HG03432 (cell line): ENCODE measurements around the gene LYAR.

Experiments used
- ATAC-seq: cut with Tn5 transposase; IDR thresholded peaks from one replicate; pipeline ENCODE4 v1.9.1; 2021; ENCODE audit warnings: mild to moderate bottlenecking, moderate library complexity; ENCODE audit not compliant: unreplicated experiment

The LYAR gene

DNA sequence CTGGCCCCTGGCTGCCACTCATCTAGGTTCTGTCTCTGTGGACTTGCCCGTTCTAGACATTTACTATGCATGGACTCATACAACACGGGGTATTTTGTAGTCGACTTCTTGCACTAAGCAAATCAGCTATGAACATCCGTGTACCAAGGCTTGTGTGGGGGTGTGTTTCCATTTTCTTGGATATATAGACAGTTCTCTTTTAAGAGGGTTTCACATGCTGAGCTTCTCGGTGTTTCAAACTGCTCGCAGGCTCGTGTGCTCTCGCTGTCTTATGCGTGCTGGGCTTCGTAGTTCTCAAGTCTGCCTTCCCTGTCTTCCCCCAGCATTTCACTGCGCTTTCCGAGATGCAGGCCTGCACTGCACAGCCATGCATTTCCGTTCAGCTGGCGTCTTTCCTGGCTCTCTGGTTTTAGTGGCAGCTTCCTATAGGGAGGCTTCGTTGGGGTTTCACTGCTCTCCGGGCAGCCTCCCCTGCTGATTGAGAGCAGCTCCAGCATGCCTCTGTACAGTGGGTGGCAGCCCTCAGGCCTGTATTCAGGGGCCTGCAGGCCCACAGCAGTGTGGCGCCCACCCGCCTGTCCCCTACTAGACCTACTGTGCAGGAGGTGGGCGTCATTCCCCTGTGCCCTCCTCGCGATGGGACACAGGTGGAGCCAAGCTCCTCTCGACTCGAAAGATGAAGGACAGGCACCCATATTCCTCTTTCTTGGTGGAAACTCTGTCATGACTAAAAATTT, 27.7 kb upstream of the LYAR start:
- no peak for ATAC-seq

DNA sequence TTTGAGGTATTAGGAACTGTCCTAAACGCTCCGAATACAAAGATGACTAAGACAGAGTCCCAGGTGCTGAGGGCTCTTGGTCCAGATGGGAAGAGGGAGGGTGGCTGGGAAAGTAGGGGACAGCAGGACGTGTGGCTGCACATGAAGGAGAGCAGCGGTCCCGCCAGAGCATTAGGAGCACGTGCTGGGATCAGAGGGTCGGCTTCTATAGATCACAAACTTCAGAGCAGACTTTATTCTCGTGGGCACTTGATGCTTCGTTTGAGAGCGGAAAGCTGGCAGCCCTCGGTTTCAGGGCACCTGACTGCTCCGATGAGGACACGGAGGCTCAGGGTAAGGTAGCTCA, 26.2 kb upstream of the LYAR start:
- no peak for ATAC-seq

DNA sequence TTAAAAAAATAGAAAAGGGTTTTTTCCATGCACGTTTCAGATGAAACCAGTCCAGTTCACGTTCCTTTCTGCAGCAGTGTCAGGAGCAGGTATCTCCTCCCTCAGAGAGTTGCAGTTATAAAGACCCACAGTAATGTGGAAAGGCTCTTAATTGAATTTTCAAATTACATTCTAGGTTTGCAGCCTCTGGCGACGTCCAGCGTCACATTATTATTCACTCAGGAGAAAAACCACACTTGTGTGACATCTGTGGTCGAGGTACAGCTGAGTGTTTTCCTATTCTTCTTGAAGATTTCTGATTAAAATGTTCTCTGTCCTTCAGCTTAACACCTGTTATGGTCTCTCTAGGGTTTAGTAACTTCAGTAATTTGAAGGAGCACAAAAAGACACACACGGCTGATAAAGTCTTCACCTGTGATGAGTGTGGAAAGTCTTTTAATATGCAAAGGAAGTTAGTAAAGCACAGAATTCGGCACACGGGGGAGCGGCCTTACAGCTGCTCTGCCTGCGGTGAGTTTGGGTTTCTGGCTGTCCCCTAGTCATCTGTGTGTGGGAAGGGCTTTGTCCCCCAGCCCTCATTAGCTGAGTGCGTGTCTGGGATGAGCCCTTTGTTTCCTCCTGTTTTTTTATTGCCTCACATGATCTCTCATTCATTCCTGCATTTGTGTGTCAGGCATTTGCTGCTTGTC, 25.7 kb upstream of the LYAR start:
- ATAC-seq = no peak

DNA sequence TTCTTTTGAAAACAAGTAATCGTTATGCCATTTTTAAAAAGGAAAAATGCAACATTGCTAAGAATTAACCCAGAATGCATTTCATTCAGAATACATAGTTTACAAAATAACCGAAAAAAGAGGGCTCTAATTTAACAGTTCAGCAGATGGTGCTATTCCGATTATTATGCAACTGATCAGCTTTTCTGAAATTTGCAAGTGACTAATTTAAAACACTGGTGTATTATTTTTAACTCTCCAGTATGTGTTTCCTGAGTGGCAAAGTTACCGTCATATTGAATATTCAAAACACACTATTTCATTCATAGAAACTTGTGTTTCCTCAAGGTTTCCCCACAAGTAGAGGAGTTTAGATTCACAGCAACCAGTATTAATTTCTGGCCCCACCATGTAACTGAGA, 21.2 kb upstream of the LYAR start:
- ATAC-seq = no peak

DNA sequence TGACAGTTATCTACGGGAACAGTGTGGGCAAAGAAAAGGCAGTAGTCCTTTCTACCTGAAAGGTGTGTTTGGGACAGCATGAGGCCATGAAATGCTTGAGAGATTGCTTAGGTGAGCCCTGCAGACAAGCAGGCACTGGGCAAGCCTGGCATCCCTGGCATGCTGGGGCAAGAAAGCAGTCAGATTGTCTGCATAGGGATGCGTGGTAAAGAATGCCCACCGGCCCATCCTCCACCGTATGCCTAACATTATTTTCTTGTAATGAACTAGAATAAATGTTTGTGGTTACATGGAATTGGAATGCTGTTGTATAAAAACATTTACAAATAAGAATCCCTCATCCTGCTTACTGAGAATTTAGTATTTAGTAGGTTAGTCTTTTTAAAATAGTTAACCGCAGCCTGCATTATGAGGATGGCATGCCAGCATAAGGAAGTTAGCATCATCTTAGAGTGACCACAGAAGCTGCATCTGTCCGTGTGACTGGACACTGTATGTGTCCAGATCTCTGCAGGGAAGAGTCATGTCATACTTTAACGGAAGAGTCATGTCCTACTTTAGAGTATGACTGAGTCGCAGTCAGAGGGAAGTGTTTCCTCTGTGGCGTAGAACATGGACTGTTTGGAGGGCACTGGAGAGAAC, 19.0 kb upstream of the LYAR start:
- ATAC-seq = no peak

DNA sequence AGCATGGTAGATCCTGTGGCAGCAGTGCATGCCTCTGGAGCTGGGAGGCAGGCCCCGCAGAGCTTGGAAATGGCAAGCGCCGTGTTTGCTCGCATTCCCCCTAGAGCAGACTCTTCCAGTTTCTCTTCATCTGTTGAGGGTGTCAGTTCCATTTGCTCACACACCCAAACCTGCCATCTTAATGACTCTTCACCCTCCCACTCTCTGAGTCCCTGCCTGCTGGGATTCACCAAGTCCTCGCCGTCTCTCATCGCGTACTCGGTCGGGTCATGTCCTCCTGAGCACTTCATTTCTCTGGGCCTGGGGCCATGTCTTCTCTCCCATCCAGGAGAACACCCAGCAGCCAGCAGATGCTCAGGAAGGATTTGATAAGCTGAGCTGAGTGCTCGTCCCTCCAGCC, 17.0 kb upstream of the LYAR start:
- no peak for ATAC-seq

DNA sequence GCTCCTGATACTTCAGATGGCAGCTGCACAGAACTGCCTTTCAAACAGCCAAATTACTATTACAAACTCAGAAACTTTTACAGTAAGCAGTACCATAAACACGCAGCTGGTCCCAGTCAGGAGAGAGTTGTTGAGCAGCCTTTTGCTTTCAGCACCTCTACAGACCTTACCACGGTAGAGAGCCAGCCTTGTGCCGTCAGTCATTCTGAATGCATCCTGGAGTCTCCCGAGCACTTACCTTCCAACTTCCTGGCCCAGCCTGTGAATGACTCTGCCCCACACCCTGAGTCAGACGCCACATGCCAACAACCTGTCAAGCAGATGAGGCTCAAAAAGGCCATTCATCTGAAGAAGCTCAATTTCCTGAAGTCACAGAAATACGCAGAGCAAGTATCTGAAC, 12.5 kb upstream of the LYAR start:
- ATAC-seq = no peak

DNA sequence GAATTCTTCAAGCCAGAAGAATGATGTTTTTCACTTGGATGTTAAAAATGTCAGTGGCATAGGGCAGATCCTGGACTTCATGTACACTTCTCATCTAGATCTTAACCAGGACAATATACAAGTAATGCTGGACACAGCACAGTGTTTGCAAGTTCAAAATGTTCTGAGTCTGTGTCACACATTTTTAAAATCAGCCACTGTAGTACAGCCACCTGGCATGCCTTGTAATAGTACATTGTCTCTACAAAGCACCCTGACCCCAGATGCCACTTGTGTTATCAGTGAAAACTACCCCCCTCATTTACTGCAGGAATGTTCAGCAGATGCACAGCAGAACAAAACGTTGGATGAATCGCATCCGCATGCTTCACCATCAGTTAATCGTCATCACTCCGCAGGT, 12.0 kb upstream of the LYAR start:
- ATAC-seq = no peak

DNA sequence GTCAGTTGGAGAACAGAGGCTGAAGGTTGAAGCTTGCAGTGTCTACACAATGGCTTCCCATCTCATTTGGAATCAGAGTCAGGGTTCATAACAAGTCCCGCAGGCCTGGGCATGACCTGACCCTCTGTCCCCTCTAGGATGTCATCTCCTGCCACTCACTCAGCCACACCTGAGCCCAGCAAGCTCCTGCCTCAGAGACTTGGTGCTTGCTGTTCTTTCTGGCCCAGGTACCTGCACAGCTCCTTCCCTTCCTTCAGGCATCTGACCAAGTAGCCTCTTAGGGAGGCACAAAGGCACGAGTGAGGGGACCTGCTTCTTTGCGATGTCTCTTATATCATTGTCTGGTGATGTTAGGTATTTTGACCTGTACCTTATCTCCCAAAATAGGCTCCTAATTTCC, 9.1 kb upstream of the LYAR start:
- ATAC-seq = no peak

DNA sequence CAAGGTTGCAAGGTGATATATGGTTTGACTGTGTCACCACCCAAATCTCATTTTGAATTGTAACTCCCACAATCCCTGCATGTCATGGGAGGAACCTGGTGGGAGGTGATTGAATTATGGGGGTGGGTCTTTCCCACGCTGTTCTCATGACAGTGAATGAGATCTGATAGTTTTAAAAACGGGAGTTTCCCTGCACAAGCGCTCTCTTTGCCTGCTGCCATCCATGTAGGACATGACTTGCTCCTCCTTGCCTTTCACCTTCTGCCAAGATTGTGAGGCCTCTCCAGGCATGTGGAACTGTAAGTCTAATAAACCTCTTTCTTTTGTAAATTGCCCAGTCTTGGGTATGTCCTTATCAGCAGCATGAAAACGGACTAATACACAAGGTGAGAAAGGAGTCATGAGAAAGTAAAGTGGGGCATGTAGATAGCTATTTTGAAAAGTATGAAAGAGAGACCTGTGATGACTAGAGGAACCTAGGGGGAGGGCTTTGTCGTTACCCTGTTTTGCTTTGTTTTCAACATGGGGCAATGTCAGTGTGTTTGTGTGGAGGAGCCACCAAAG, 6.4 kb upstream of the LYAR start:
- ATAC-seq = no peak

DNA sequence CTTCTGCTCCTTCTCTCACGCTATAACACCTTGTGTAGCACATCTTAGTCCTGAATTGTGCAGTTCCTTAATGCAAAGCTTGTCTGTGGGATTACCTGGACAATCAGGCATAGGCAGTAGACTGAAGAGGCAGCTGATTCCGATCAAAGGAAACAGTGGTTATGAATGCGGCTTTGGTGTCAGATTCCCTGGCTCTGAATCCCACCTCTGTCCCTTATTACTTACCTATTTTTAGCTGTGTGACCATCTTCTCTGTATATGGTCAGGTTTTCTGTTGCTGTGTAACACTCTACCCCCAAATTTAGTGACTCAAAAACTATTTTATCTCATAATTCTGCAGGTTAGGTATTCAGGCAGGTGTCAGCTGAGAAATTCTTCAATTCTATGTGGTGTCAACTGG, 3.3 kb upstream of the LYAR start:
- no peak for ATAC-seq

DNA sequence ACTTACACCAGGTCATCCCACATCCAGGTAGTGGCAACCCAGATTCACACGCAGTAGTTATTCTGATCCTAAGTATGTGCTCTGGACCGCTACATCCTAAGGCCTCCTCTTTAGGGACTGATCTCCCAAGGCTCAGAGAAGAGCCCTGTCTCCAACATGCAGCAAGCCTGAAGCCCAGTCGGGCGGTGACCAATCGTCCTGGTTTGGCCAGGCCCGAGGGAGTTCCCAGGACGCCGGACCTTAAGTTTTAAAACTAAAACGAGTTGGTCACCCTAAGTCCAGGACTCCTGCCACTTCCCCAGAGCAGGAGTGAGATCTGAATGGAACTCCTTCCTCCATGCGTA, 385 bp downstream of the LYAR start:
- ATAC-seq = peak; percentile 28

DNA sequence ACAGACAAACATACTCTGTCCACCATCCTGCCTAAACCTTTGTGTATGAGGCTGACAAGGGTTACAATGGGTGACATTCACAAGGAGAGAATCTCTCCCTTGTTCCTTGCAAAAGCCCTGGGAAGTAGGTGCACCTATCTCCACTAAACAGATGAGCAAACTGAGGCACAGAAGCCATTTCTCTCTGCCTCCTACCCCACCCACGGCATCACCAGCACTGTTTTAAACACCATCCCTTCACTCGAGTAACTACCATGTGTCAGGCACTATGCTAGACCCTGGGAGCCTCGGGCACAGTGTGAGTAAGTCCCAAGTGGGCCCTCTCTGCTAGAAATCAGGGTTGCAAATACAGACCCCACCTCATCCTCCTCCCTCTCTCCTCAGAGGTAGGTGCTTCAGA, 899 bp downstream of the LYAR start:
- ATAC-seq = no peak

DNA sequence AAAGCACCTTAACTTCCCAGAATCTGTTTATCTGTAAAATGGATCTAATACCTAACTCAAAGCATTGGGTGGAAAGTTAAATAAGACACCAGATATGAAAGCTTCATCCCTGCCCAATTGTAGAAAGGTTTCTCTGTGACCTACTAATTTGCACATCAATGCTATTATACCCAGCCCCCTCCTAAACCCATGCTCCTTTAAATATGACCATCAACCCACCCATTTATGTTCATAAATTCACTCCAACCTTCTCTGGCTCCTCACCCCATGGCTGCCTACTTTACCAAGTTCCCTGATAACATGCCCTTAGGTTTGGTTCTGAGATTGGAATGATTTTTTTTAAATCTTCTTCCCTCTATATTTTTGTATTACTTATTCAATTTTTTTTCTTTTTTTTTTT, 1.9 kb downstream of the LYAR start:
- no peak for ATAC-seq

DNA sequence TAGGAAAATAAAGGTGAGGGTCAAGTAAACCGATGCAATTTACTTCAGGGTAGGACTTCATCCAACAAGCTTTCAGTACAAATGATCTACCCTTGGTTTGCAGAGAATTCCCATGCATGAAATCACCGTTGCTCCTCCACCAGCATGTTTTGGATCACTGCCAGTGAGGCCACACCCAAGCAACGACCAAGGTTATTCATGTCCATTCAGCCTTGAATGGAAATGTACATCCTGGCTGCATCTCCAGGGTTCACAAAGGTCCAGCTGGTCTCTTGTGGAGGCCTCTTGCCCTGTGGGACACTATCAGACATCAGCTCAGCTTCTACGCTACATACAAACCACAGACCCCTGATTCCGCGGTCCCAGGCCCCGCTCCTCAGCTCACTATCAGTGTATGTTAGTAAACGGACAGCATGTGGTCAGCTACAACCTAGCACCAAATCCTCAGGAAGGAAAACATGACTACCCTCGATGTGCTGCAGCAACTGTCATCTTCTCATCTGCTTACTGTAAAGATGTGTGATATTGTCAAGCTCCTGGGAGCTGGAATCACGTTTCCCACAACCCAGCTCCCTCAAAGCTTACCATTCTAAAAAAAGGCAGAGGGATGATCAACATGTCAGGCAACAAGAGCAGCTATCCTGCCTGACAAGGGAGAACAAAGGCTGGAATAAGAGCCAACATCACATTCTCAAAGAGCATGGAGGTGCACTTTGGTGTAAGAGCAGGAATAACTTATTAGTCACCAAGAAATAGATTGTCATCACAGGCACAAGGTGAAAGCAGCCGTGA, 4.9 kb downstream of the LYAR start:
- no peak for ATAC-seq

DNA sequence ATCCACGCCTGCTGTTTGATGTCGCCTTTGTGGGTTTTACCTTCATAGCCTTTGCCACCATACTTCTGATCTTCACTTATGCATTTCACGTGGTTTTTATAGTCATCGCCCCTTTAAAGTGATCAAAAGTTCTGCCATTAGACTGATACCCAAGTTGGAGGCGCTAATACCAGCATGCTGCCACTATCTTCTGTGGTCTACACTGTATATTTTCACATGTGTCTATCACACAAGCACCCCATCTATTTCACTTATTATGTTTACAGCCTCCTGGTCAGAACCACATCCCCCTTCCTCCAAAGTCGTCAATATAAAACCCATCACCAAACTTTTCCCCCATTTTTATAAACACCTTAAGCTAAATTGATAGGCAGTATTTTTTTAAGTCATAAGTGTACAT, 8.2 kb downstream of the LYAR start:
- ATAC-seq = no peak

DNA sequence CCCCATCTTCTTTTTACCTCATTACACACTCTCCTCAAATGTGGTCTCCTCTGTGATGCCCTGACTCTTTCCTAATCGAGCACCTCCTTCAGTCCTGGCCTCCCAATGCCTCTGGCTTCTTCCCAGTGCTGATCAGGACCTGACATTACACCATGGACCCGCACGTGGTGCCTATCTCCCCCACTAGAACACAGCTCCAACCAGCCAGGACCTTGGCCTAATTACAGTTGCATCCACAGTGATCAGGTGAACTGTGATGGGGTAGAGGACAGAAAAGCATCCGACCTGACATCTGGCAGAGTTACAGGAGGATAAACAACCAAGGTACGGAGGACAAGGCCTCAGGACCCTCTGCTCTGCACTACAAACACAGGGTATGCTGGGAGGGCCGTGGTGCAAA, 12.4 kb downstream of the LYAR start:
- no peak for ATAC-seq

DNA sequence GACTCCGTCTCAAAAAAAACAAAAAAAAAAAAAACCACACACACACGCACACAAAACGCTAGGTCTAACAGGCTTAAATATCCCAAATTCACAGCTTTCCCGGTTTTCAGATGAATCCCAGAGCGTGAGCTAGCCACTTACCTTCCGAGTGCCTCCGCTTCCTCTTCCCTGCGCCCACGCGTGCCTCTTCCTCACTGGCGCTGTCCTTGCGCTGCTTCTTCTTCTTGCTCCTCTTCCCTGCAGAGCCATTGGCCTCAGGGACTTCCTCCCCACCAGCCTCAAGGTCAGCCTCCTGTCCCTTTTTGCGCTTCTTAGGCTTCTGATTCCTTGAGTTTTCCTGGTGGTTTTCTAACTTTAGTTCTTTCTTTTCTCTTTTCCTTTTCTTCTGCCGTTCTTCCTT, 15.7 kb downstream of the LYAR start:
- ATAC-seq = no peak

DNA sequence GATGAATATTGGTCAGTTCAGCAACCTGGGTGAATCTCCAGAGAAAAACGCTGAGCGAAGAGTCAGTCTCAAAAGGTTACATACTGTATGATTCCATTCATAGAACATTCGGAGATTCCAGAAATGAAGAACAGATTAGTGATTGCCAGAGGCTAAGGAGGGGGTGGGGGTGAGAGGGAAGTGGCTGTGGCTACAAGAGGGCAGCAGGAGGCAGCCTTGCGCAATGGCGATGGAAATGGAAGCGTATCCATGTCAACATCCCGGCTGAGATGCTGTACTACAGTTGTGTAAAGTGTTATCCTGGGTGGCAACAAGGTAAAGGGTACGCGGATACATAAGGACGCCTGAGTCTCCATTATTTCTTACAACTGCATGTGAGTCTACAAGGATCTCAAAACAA, 18.0 kb downstream of the LYAR start:
- ATAC-seq = no peak

DNA sequence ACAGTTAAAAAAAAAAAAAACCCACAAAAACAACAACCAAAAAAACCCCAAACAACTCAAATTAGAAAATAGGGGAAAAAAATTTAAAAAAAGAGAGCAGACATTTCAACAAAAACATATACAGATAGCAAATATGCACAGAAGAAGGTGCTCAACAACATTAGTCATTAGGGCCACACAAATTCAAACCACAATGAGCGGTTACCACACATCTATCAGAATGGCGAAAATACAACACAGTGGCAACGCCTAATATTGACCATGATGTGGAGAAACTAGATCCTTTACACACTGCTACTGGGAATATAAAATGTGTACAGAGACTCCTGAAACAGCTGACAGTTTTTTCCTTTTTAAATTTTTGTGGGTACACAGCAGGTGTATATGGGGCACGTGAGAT, 19.4 kb downstream of the LYAR start:
- no peak for ATAC-seq

DNA sequence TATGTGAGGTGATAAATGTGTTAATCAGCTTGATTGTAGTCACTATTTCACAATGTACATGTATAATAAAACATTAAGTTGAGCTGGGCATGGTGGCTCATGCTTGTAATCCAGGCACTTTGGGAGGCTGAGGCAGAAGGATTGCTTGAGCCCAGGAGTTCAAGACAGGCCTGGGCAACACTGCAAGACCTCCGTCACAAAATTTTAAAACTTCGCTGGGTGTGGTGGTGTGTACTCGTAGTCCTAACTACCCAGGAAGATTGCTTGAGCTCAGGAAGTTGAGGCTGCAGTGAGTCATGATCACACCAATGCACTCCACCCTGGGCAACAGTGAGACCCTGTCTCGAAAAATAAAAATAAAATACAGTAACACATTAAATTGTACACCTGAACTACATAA, 20.1 kb downstream of the LYAR start:
- no peak for ATAC-seq

DNA sequence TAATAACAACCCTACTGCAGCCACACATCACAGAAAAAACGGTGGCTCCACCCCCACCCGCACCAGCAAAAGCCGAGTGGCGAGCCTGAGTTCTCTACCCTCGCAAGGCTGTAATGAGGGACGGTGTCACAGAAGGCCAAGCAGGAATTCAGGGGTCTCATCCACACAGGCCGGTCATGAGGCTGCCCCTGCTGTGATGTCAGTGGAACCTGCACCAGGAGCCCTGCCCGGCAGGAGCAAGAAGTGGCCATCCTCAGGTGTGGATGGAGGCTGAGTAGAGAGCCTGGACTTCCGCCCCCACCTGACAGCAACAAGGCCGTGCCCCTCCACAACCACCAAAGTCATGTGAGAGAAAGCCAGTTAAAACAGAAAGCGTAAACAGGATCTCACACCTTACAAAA, 20.6 kb downstream of the LYAR start:
- ATAC-seq = no peak
